Suppressor macrophage (primary cell): ENCODE data around the gene AP1M2.
"Not testable (repeated sequence)": the region's sequence is repeated elsewhere in the genome, so short reads cannot be mapped to it uniquely, and the experiment has no call there.

Experiments
- DNase-seq, 4 experiments: peaks; one replicate each; pipeline ENCODE4 v3.0.0-alpha.2; 2020 to 2022

AP1M2 gene

DNA sequence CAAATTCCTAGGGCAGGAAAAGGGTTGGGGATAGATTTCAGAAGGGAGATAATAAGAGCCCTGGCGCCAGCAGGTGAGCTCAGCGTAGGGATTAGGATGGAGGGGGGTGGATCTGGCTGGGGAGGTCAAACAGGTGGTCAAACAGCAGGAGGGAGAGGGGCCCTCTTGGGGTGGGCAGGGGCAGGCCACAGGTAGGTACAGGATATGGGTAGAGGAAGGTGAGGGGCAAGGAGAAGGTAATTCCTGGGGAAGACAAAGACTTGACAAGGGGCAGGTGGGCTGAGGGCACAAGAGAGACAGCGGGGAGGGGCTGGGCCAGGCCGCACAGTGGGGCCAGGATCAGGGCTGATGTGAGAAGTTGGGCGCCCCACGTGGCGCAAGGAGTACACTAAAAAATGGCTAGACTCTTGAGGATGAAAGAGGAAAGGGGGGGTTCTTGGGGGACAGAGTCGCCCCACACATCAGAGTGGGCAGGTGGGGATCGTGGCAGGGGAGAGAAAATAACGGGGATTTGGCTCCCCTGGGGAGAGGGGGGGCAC lies 22.0 kb downstream of the AP1M2 start:
- DNase-seq, result peak; percentile 30 to 66 (median 49)

DNA sequence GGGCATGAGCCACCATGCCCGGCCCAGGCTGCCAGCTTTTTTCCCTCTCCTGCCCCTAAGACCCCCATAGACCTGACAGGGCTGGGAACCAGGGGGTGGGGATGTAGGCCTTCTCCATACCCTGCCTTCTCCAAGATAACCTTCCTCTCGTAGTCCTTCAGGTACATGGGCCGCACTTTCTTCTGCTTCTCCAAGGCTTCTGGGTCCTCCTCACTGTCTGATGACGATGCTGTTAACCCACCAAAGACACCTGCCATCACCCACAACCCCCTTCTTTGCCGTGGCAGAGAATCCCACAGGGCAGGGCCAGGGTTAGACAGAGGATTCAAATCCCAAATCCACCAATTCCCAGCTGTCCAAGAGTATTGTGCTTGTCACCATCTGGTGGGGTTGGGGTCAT lies 24.5 kb downstream of the AP1M2 start:
- no peak for DNase-seq

DNA sequence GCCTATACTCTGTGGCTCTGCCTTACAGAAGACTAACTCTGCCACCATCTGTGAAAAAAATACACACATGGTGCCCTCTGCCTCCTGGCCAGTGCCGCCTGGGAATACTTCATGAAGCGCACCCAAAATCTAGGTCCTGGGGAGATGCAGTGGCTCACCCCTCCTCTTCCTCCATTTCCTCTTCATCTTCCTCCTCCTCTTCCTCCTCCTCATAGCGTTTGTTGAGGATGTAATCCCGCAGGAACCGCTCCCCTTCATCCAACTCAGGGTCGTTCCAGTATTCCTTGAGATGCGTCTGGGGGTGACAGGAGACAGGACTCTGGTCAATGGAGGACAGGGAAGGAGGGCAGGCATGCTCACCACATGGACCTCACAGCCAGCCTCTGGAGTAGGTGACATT lies 27.0 kb downstream of the AP1M2 start:
- no peak for DNase-seq

DNA sequence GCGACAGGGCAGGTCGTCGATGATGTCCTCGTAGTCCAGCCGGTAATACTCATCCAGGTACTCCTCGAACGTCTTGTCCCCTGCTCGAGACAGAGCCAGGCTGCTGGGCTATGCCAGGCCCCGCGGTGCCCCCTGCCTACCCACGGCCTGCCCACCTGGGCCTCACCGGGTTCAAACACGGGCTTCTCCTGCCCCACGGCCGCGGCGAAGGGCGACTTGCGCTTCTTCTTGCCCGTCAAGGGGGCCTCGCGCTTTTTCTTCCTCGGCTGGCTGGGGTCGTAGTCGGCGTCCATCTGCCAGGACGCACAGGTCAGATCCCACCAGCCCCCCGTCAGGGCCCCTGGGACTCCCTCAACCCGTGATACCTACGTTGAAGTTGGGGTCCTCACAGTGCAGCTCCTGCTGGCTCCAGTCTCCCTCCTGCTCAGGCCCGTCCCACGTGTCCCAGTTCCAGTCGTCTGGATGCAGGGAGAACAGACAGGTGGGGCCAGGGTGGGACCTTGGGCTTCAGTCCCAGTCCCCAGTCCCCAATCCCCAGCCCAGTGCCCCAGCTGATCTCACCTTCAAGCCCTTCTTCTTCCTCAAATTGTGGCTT lies 29.4 kb downstream of the AP1M2 start:
- DNase-seq, result no peak

DNA sequence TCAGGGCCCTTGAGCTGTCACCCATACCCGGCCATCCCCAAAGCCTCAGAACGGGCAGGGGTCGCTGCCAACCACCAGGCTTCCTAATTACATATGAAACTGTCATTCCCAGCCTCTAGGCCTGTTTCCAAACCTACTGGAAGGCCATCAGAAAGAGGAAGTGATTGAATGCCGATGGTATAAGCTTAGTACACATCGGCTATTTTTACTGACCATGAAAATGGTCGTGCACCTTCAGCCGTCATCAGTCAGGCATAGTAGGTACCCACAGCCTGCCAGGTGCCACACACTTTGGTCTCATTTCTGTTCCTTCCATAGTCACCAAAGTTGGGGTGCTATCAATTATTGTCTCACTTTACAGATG lies 31.5 kb downstream of the AP1M2 start:
- peak; percentile 17 to 50 (median 32) for DNase-seq

DNA sequence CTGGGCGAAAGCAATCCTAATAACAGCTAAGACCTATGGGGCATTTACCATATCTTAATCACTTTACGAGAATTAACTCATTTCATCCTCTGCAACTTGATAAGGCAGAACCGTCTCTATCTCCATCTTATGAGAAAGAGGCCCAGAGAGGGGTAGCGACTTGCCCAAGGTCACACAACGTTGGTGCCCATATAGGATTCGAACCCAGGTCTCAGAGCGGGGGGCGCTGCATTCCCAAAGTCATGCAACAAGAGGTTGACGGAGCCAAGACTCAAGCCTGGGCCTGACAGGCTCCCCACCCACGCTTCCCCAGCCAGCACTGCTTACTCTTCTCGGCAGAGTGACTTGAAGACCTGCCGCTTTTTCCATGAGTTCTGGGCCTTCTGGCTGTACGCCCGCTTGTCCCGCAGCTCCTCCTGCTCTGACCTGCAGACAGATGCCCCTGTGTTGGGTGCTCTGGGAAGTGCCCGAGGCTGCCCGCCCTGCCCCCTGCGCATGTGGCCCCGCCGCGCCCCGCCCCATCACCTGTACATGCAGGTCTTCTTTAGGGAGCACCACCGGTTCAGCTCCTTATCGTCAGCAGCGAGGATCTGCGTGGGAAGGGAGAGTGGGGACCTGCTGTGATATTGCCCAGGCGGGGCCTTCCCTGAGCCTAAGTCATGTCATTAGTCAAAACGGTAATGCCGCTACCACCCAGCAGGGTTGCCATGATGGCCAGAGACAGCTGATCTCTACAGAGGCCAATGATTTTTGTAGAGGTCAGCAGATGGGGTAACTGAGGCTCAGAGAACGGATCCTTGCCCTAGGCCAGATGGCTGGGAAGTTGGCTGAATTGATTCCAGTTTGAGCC lies 32.1 kb downstream of the AP1M2 start:
- peak in 1 of 4 experiments; percentile 38 for DNase-seq

DNA sequence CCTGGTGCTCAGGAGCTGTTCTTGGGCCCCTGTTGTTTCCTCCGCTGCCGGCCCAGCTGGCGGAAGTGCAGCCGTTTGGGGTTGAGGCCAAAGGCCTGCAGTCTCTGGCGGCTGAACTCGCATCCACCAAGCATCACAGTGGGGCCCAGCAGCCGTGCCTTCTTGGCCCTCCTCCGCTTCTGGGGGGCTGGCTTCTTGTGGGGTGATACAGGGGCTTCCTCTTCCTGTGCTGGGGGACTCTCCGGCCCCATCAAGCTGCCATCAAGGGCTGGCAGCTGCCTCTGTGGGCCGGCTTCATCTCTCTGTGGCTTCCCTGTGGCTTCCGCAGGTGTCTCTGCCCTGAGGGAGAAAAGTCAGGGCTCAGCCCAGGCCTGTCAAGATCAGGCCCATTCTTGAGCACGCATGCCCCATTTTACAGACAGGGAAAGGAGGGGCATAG lies 33.1 kb downstream of the AP1M2 start:
- no peak for DNase-seq

DNA sequence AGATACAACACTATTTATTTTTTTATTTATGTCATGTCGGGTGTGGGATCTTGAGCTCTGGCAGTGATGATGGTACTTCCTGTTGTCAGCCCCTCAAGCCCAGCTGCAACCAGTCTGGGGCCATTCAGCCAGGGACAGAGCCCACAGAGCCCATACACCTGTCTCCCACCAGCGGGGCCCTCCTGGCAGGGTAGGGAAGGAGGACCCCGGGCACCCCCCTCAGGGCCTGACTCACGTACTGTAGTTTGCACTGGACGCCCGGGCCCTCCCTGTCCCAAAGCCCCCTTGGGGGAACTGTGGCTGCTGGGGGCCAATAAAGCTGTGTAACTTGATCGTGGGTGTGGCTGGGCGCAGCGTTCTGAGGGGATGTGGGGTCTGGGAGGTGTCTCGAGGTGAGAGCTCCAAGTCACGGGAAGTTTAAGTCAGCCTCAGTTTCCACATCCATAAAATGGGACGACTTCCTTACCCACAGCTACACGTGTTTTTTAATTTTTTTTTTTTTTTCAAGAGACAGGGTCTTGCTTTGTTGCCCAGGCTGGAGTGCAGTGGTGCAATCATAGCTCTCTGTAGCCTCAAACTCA lies 33.9 kb downstream of the AP1M2 start:
- DNase-seq, result no peak

DNA sequence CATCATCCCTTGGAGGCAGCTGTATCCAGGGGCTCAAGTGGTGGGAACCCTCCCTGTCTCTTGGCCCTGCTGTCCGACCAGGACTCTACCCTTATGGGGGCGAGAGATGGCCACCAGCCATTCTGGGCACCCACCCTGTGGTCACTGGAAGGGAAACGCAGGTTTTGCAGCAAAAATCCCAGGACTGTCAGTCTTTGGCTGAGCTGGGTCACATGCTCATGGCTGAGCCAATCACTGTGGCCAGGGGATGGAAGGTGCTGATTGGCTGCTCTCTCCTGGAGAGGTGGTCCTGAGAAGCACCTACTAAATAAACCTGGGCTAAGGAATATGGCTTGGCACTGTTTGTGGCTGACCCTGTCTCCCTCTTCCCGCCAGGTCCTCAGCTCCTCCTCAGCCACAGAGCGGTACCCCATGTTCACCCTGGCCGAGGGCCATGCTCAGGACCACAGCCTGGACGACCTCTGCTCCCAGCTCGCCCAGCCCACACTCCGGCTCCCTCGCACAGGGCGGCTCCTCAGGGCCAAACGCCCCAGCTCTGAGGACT lies 34.5 kb downstream of the AP1M2 start:
- peak in 1 of 4 experiments; percentile 21 for DNase-seq

DNA sequence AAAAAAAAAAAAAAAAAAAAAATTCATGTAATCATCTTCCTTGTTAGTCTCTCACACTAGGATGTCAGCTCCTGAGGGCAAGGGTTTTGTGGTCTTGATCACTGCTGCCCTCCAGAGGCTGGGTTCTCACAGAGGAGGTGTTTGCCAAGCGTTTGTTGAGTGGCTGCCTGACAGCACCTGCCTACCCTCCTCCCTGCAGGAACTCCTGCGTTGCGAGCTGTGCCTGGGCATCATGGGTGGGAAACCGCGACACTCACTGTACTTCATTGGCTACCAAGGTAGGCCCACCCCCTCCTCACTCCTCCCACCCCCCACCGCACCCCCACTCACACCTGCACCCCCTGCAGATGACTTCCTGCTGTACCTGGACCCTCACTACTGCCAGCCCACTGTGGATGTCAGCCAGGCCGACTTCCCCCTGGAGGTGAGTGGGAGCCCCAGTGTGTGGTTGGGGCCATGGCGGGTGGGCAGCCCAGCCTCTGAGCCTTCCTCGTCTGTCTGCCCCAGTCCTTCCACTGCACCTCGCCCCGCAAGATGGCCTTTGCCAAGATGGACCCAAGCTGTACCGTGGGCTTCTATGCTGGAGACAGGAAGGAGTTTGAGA lies 35.3 kb downstream of the AP1M2 start:
- peak; percentile 21 to 51 (median 45) for DNase-seq

DNA sequence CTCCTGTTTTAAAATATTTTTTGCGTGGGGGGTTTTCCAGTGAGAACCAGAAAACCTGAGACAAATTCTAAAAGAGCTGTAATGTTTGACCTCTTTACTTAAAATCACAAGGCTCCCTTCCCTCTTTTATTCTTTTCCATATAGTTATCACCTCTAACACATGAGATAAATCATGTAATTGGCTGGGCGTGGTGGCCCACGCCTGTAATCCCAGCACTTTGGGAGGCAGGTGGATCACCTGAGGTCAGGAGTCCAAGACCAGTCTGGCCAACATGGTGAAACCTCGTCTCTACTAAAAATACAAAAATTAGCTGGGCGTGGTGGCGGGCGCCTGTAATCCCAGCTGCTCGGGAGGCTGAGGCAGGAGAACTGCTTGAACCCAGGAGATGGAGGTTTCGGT lies 36.1 kb downstream of the AP1M2 start:
- DNase-seq, result not testable (repeated sequence)

DNA sequence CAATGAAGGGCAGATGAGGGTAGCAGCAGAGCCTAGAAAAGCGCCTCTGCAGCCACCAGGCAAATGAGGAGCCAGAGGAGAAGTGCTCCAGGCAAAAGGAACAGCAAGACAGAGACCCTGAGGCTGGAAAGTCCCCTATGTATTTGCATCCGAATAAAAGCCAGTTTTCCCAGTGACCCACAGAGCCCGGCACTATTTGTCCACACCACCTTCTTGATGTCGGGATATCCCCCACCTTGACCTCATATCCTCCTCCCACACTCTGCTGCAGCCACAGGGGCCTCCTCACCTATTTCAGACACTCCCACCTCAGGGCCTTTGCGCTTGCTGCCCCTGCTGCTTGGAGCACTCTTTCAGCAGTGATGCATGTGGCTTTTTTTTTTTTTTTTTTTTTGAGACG lies 36.8 kb downstream of the AP1M2 start:
- no peak for DNase-seq

DNA sequence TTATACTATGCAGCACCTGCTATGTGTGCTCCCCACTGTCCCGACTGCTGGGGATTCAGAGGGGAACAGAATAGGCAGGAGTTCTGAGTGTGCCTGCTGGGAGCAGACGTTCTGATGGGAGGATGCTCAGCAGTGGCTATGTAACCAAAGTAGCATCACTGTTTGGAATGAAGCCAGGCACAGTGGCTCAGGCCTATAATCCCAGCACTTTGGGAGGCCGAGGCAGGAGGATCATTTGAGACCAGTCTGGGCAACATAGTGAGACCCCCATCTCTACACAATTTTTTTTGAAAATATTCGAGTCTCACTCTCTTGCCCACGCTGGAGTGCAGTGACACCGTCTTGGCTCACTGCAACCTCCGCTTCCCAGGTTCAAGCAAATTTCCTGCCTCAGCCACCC lies 37.4 kb downstream of the AP1M2 start:
- DNase-seq, result no peak

DNA sequence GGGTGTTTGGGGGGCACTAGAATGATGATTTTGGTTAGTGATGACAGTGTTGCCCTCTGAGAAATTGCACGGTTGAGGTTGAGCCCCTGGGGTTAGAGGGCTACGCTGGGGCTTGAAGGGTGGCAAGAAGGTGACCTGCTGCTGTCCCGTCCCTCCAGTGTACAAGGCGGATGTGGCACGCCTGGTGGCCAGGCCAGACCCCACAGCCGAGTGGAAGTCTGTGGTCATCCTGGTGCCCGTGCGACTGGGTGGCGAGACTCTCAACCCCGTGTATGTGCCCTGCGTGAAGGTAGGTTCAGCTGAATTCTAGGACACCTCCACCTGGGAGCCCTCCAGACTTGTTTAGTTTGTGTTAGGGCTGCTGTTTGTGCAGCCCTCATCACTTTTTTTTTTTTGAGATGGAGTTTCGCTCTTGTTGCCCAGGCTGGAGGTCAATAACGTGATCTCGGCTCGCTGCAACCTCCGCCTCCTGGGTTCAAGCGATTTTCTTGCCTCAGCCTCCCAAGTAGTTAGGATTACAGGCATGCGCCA lies 38.3 kb downstream of the AP1M2 start:
- no peak for DNase-seq

DNA sequence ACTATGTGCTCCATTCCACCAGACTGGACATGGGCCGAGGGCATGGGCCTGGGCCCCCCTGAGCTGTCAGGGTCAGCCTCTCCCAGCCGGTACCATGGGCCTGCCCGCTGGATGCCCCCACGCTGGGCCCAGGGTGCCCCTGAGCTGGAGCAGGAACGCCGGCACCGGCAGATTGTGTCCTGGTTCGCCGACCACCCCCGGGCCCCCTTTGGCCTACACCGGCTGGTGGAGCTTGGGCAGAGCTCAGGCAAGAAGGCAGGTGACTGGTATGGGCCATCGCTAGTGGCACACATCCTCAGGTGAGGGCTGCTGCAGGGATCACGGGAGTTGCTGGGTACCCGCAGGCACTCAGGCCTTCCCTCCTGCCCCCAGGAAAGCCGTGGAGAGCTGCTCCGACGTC lies 40.3 kb downstream of the AP1M2 start:
- DNase-seq, result no peak

DNA sequence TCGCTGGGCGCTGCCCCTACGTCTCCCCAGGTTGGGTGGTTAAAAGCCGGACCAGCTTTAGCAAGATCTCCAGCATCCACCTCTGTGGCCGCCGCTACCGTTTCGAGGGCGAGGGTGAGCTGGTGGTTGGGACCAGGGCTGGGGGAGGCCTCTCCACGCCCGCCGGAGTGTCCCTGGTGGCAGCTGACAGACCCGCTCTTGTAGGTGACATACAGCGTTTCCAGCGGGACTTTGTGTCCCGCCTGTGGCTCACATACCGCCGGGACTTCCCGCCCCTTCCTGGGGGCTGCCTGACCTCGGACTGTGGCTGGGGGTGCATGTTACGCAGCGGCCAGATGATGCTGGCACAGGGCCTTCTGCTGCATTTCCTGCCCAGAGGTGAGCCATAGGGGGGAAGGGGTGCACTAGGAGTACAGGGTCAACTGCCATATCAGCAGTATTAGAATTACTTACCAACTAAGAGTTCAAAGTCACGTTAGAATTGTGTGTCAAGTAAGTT lies 42.3 kb downstream of the AP1M2 start:
- no peak for DNase-seq

DNA sequence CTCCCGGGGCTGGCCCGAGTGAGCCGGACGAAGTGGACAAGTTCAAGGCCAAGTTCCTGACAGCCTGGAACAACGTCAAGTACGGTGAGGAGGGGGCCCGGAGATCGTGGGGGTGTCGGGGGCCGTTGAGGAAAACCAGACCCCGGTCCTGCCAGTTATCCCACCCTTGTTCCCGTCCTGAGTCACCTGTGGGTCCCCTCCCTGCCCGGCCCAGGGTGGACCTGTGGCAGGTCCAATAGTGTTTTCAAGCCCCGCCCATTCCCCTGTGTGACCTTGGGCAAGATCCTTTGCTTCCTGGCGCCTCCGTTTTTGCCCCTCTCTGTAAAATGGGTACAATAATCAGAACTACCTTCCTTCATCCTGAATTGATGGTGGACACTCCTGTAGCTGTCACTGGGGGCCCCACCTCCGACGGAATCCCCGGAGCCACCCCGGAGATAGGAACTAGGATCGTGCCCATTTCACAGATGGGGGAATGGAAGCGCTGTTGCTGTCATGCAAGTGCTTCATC lies 42.8 kb downstream of the AP1M2 start:
- peak in 3 of 4 experiments; percentile 20 to 43 (median 26) for DNase-seq

DNA sequence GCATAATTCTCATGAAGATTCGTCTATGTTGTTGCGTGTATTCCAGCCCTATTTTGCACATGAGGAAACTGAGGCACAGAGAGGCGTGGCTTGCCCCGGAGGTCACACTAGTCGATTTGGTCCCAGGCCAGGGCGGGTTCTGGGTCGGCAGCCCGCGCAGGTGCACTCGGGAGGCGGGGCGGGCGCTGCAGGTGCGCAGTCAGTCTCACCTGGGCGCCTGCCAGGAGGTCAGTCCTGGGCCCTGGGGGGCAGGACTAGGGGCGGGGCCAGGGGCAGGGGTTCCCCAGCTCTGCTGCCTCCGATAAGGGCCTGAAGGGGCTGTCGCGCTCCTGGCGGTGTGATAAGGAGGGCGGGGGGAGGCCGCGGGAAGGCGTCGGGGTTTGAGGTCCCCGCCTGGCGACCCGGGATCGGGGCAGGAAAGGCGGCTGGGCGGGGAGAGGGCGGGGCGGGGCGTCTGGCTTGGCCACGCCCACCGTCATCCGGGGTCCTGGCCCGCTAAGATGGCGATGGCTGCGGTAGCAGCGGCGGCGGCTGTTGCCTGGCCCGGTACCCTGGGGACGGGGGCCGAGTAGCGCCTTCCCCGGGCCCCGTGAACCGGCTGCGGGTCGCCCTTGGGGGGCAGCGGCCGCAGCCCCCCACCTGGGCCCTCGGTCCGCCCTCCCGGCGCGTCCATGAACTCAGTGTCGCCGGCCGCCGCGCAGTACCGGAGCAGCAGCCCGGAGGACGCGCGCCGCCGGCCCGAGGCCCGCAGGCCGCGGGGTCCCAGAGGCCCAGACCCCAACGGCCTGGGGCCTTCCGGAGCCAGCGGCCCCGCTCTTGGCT lies 43.5 kb downstream of the AP1M2 start, which contains the start of gene ATG4D:
Gene ATG4D, plus strand, starts transcription at position 485 of the 822 bp plus-strand sequence. Its CDS starts 187 bp downstream, at position 672.
- DNase-seq, result peak; percentile 78 to 92 (median 89)

DNA sequence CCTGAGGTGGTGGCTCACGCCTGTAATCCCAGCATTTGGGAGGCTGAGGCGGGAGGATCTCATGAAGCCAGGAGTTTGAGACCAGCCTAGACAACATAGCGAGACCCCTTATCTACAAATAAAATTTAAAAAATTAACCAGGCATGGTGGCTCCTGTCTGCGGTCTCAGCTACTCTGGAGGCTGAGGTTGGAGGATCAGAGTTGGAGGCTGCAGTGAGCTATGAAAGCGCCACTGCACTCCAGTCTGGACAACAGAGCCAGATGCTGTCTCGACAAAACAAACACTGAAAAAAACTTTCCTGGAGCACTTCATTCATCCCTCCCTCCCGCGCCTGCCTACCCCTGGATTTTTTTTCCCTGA lies 44.1 kb downstream of the AP1M2 start:
- no peak for DNase-seq

DNA sequence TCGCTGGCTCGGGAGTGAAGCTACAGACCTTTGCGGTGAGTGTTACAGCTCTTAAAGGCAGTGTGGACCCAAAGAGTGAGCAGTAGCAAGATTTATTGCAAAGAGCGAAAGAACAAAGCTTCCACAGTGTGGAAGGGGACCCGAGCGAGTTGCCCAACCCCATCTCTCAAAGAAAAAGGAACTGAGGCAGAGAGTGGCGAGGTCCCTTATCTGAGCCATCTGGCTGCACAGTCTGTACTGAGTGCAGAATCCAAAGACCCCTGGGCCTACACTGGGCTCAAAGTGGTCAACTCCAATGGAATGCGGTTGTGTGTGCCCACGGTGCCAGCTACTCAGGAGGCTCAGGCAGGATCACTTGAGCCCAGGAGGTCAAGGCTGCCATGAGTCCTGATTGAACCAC lies 48.1 kb downstream of the AP1M2 start:
- peak in 2 of 4 experiments; percentile 33 to 50 for DNase-seq
